Measurements from ENCODE around the gene C13orf46. TPM values are rescaled to one million over a fixed set of nuclear protein-coding genes. Genes with fewer than 3 reads are reported as not detected.
"Not testable (repeated sequence)": the region's sequence is repeated elsewhere in the genome, so short reads cannot be mapped to it uniquely, and the experiment has no call there.

The C13orf46 gene
- total RNA-seq, 1 donor from 2014 or later, result not detected

- DNase-seq (ENCODE audit: low read depth), result no peak
Measured at GRCh38 chr13:113995051-113995601, 21.2 kb upstream of the C13orf46 start.

GRCh38 chr13:113992276-113993005 lies 18.6 kb upstream of the C13orf46 start:
- no peak for DNase-seq (ENCODE audit: low read depth)

GRCh38 chr13:113991676-113992179 lies 17.9 kb upstream of the C13orf46 start:
- DNase-seq (ENCODE audit: low read depth), result no peak

- peak; percentile 96 for DNase-seq (ENCODE audit: low read depth)
Measured at GRCh38 chr13:113991191-113991669, 17.4 kb upstream of the C13orf46 start.

GRCh38 chr13:113990321-113990837 lies 16.5 kb upstream of the C13orf46 start:
- DNase-seq (ENCODE audit: low read depth), result no peak

- no peak for DNase-seq (ENCODE audit: low read depth)
Measured at GRCh38 chr13:113989585-113990300, 15.9 kb upstream of the C13orf46 start.

GRCh38 chr13:113988859-113989258 lies 15.0 kb upstream of the C13orf46 start:
- DNase-seq (ENCODE audit: low read depth), result not testable (repeated sequence)

- DNase-seq (ENCODE audit: low read depth), result no peak
Measured at GRCh38 chr13:113982296-113982661, 8.4 kb upstream of the C13orf46 start.

- DNase-seq (ENCODE audit: low read depth), result no peak
Measured at GRCh38 chr13:113981611-113982295, 7.9 kb upstream of the C13orf46 start.

GRCh38 chr13:113981194-113981605 lies 7.3 kb upstream of the C13orf46 start:
- DNase-seq (ENCODE audit: low read depth), result peak; percentile 70

GRCh38 chr13:113980489-113981064 lies 6.7 kb upstream of the C13orf46 start:
- DNase-seq (ENCODE audit: low read depth), result no peak

GRCh38 chr13:113979791-113980471 lies 6.1 kb upstream of the C13orf46 start:
- no peak for DNase-seq (ENCODE audit: low read depth)

- no peak for DNase-seq (ENCODE audit: low read depth)
Measured at GRCh38 chr13:113978741-113979481, 5.0 kb upstream of the C13orf46 start.

GRCh38 chr13:113977976-113978375 lies 4.1 kb upstream of the C13orf46 start:
- DNase-seq (ENCODE audit: low read depth), result no peak

- DNase-seq (ENCODE audit: low read depth), result peak; percentile 52
Measured at GRCh38 chr13:113976711-113977684, 3.1 kb upstream of the C13orf46 start.

- DNase-seq (ENCODE audit: low read depth), result no peak
Measured at GRCh38 chr13:113975416-113975815, 1.5 kb upstream of the C13orf46 start.

- DNase-seq (ENCODE audit: low read depth), result no peak
Measured at GRCh38 chr13:113974304-113975281, 717 bp upstream of the C13orf46 start.
